Activated CD4-positive, alpha-beta memory T cell treated with anti-CD3 and anti-CD28 coated beads for 36 hours (primary cell): ENCODE measurements around the gene ADD3. TPM values are rescaled to one million over a fixed set of nuclear protein-coding genes. Genes with fewer than 3 reads are reported as not detected.

Experiments used
- CTCF ChIA-PET: fragments of 350-600 bp; sonication (Branson Sonifier 250); formaldehyde crosslinking; loops from one replicate; lab custom pipeline; 2021; ENCODE audit warnings: antibody characterized with exemption, inconsistent platforms; lab: Charles Lee
- POLR2A ChIA-PET: fragments of 350-600 bp; sonication (Branson Sonifier 250); formaldehyde crosslinking; loops from one replicate; lab custom pipeline; 2021; ENCODE audit warnings: antibody characterized with exemption; lab: Charles Lee
- DNase-seq: peaks from one replicate; pipeline ENCODE4 v3.0.0-alpha.2; 2020
- H3K27ac Mint-ChIP-seq: one replicate; pipeline ENCODE4 v1.8.0; 2021; ENCODE audit warnings: mixed read lengths
- H3K27me3 Mint-ChIP-seq: one replicate; pipeline ENCODE4 v1.8.0; 2021; ENCODE audit warnings: mixed read lengths
- H3K36me3 Mint-ChIP-seq: one replicate; pipeline ENCODE4 v1.8.0; 2021; ENCODE audit warnings: mixed read lengths
- H3K4me1 Mint-ChIP-seq: one replicate; pipeline ENCODE4 v1.8.0; 2021; ENCODE audit warnings: low read depth, mixed read lengths
- H3K4me3 Mint-ChIP-seq: one replicate; pipeline ENCODE4 v1.8.0; 2021; ENCODE audit warnings: mild to moderate bottlenecking, mixed read lengths
- H3K9me3 Mint-ChIP-seq: one replicate; pipeline ENCODE4 v1.8.0; 2021; ENCODE audit warnings: mixed read lengths
- intact Hi-C: fragments of 100-400 bp; cut with micrococcal nuclease; formaldehyde crosslinking; loops from one replicate; pipeline ENCODE4 v1.15.1; 2023
- total RNA-seq, 2 experiments: library from RNA; stranded (reverse); gene quantifications; one replicate each; pipeline ENCODE4 v1.2.3, GENCODE V29; 2021

Gene ADD3
- total RNA-seq, 2 experiments from 2014 or later, result 92.3 to 93.3 TPM

DNA sequence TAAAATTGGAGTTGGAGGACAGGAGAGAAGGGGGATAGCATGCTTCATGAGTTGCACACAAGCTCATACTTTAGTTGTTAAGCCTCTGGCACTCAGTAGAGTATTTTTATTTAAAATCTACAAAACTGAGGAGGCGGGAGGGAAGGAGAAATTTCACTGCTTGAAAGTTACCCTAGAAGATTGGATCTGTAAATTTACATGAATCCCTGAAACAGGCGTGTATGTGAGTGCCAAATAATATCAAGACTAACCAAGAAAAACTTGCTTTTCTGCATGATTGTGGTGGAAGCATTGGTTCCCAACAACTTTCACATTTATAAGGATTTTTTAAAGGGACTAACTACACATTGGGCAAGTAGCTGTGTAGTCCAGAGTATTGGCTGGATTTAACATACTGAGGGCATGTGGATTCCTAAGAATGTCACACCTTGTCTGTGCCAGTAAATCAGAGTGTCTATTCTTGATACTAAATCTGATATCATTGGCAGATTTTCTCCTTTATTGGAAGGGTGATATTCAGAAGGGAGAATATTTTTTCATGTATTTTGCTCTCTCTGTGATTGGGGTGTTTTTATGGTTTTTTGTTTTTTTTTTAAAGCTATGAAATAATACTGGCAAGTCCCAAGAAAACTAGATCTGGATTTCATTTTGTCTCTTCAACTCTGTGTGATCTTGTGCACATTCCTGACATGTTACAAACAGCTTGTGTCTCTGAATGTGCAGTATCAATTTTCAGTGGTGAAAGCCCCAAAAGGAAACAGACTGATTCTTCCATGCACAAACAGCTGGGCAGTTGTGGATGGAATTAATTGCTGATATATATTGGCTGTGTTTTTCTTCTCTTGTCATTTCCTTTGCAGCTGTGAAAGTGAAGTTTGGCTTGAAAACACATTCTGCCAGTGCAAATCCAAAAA lies 67.2 kb downstream of the ADD3 start:
- CTCF ChIA-PET, result interaction anchor here (0.8 to 1.5 kb wide), 3 partner anchors 9 to 191 kb away, joined by 3 to 4 read pairs (median 3); no protein-coding TSS in a partner anchor
- intact Hi-C loops, result loop anchor here (5.0 to 10.0 kb wide), 4 partner anchors 152 to 460 kb away; partner anchors contain the start of gene XPNPEP1
- Mint-ChIP-seq H3K27ac (peak overlapping the region; percentile 72), H3K9me3 (no peaks in the 10 kb centered on the region), H3K4me3 (peak overlapping the region; percentile 7), H3K27me3 (no peaks in the 10 kb centered on the region), H3K36me3 (no peaks in the 10 kb centered on the region), H3K4me1 (peaks cover 85% of the 10 kb centered on the region)
- POLR2A ChIA-PET, result interaction anchor here (1.0 to 3.2 kb wide), 2 partner anchors 15 to 16 kb away, joined by 3 to 13 read pairs; no protein-coding TSS in a partner anchor
- no peak for DNase-seq

DNA sequence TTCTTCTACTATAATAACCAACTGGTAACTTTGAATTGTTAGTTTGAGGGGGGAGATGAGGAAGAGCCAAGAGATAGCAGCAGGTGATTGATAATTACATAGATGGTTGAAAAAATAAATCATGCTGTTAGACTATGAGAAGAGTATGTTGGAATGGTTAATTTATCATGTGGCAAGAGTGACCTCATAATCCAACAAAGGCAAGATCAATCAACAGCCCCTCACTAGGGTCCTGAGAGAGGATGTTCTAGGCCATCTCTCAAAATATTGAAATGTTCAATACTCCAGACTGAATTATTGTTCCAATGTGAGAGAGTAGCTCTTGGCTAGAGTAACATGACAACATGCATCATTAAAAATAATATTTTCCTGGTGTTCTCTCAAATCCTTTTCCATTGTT lies 67.9 kb downstream of the ADD3 start:
- no peaks in the 10 kb centered on the region for H3K9me3 Mint-ChIP-seq
- intact Hi-C loops, result loop anchor here (1.0 to 10.0 kb wide), 6 partner anchors 17 to 459 kb away; partner anchors contain the start of gene XPNPEP1
- no peaks in the 10 kb centered on the region for H3K36me3 Mint-ChIP-seq
- POLR2A ChIA-PET, result interaction anchor here (1.0 to 3.2 kb wide), 3 partner anchors 15 to 67 kb away, joined by 3 to 13 read pairs (median 6); no protein-coding TSS in a partner anchor
- no peak for DNase-seq
- CTCF ChIA-PET, result interaction anchor here (1.1 to 1.5 kb wide), 2 partner anchors 8 to 191 kb away, joined by 3 to 4 read pairs; no protein-coding TSS in a partner anchor
- H3K4me1 Mint-ChIP-seq, result peaks cover 86% of the 10 kb centered on the region
- no peaks in the 10 kb centered on the region for H3K27me3 Mint-ChIP-seq
- no peak overlapping the region for H3K4me3 Mint-ChIP-seq
- peak overlapping the region; percentile 72 for H3K27ac Mint-ChIP-seq

DNA sequence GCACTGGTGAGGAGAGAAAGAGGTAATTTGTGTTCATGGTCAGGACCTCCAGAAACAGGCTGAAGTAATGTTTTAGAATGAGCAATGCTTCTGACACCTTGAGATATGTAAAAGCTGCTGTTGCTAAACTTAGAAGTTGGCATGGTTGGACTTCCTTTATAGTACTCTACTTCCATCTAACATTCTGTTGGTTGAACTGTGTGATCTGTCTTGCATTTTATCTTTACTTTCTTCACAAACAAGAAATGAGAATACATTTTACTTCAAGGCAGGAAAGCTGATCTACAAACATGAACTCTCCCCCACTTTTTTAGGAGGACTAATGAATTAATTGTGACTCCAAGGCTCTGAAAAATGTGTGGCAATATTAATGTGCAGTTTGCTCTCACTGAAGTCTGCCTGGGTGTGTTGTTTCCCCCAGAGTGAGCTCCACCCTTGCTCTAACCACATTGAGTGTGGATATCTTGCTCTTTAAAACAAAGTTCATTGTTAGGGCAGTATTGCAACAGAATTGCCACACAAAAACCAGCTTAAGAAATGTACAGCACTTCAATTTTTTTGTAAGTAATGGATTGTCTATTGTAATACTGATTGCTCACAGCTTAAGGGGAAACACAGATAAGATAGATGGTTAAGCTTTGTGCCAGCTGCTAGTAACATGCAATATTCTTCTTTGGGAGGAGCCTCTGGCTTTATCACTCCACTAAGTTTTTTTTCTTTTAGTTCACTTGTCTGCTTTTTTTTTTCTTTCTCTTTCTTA lies 69.0 kb downstream of the ADD3 start:
- ChIA-PET CTCF (interaction anchor here (0.7 to 2.0 kb wide), 5 partner anchors 10 to 98 kb away, joined by 3 to 4 read pairs (median 3); no protein-coding TSS in a partner anchor), POLR2A (interaction anchor here (0.5 to 3.2 kb wide), 7 partner anchors 8 to 134 kb away, joined by 3 to 20 read pairs (median 6); no protein-coding TSS in a partner anchor)
- intact Hi-C loops, result loop anchor here (1.0 to 10.0 kb wide), 8 partner anchors 8 to 458 kb away; partner anchors contain the start of gene XPNPEP1
- H3K27me3 Mint-ChIP-seq, result no peaks in the 10 kb centered on the region
- no peaks in the 10 kb centered on the region for H3K36me3 Mint-ChIP-seq
- H3K27ac Mint-ChIP-seq, result peak overlapping the region; percentile 98
- no peak for DNase-seq
- no peaks in the 10 kb centered on the region for H3K9me3 Mint-ChIP-seq
- peaks cover 84% of the 10 kb centered on the region for H3K4me1 Mint-ChIP-seq
- peak overlapping the region; percentile 81 for H3K4me3 Mint-ChIP-seq

DNA sequence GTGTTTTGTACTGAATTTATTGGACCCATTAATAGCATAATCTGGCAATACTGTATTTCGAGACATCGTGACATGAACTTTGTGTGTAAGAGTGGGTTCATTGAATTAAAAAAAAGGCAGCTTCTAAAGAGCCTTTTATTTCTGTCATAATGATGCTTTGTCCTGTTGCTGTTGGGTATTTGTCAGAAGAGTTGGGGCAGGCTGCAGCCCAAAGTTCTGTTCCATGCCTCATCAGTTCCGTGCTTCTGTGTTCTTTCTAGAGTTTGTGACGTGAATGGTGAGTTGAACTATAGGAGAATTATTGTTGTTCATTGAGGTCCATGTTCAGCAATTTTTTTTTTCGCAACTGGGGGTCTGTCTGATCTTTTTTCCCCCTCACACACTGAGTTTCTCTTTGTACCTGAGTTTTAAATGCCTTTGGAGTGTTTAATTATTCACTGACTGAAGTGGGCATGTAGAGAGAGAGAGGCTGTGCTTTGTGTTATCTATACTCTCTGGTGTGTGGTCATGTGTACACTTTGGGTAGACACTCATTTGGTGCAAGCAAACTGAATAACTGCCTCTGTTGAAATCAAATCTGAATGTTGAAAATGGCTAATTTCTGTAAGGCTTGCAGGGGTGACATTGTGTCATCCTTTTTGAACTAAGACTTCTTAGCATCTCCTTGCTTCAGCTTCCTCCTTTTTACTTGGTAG lies 69.8 kb downstream of the ADD3 start:
- POLR2A ChIA-PET, result interaction anchor here (1.3 to 3.2 kb wide), 7 partner anchors 9 to 164 kb away, joined by 3 to 20 read pairs (median 7); no protein-coding TSS in a partner anchor
- H3K4me1 Mint-ChIP-seq, result peaks cover 84% of the 10 kb centered on the region
- intact Hi-C loops, result loop anchor here (1.0 to 10.0 kb wide), 7 partner anchors 9 to 457 kb away; partner anchors contain the start of gene XPNPEP1

DNA sequence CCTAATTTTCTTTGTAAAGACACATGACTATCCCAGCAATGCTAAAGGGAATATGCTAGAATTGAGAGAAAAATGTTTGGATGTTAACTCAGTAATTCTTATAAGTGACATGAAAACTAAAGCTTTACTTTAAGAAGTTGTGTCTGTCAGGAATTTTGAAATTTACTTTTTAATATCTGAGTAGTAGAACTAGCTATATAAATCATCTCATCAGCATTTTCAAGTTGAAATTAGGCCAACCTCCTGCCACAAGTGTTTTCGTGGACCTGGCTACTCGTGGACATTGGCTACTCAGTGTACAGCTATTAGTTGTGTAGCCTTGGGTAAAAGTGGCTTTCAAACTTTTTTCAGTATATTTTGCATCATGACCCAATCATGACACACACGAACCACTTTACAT lies 70.5 kb downstream of the ADD3 start:
- ChIA-PET POLR2A (interaction anchor here (1.1 to 3.0 kb wide), 7 partner anchors 9 to 165 kb away, joined by 3 to 20 read pairs (median 4); no protein-coding TSS in a partner anchor), CTCF (interaction anchor here (0.8 to 1.4 kb wide), 5 partner anchors 19 to 194 kb away, joined by 3 to 6 read pairs (median 4); no protein-coding TSS in a partner anchor)
- Mint-ChIP-seq H3K27ac (peak overlapping the region; percentile 98), H3K36me3 (peaks cover 4% of the 10 kb centered on the region), H3K4me3 (peak overlapping the region; percentile 81), H3K4me1 (peaks cover 87% of the 10 kb centered on the region), H3K27me3 (no peaks in the 10 kb centered on the region), H3K9me3 (peaks cover 2% of the 10 kb centered on the region)
- DNase-seq, result no peak
- intact Hi-C loops, result loop anchor here (5.0 to 10.0 kb wide), 4 partner anchors 149 to 456 kb away; partner anchors contain the start of gene XPNPEP1

More for the DNA sequence above, 69.8 kb downstream of the ADD3 start:
- H3K27me3 Mint-ChIP-seq, result no peaks in the 10 kb centered on the region
- no peaks in the 10 kb centered on the region for H3K36me3 Mint-ChIP-seq
- CTCF ChIA-PET, result interaction anchor here (0.7 to 2.0 kb wide), 7 partner anchors 11 to 194 kb away, joined by 3 to 6 read pairs (median 3); no protein-coding TSS in a partner anchor
- H3K27ac Mint-ChIP-seq, result peak overlapping the region; percentile 98
- DNase-seq, result peak; percentile 53
- peak overlapping the region; percentile 81 for H3K4me3 Mint-ChIP-seq
- H3K9me3 Mint-ChIP-seq, result no peaks in the 10 kb centered on the region

DNA sequence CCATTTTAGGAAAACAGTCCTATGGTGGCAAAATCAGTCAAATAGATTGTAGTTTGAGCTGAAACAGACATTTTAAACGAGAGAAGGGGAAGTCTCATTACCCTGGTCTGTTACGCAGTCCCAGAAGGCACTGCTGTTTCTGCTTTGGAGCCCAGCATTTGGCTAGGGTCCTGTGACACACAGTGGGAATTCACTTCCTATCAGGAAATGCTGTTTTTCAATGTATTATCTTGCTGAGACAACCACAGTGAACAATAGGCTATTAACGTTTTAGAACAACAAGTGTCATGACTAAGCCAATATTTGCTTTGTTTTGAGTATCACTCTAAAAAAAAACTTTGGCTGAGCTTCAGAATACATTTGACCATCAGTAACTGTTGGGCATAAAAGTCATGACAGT lies 74.1 kb downstream of the ADD3 start:
- peaks cover 4% of the 10 kb centered on the region for H3K36me3 Mint-ChIP-seq
- peaks cover 2% of the 10 kb centered on the region for H3K9me3 Mint-ChIP-seq
- ChIA-PET CTCF (interaction anchor here (0.6 to 1.2 kb wide), 4 partner anchors 23 to 198 kb away, joined by 4 to 7 read pairs (median 4); no protein-coding TSS in a partner anchor), POLR2A (interaction anchor here (1.1 kb wide), 1 partner anchor 73 kb away, joined by 3 read pairs; no protein-coding TSS in a partner anchor)
- peak overlapping the region; percentile 92 for H3K27ac Mint-ChIP-seq
- no peaks in the 10 kb centered on the region for H3K27me3 Mint-ChIP-seq
- H3K4me1 Mint-ChIP-seq, result peaks cover 87% of the 10 kb centered on the region
- peak overlapping the region; percentile 45 for H3K4me3 Mint-ChIP-seq
- intact Hi-C loops, result no loop called here
- no peak for DNase-seq

DNA sequence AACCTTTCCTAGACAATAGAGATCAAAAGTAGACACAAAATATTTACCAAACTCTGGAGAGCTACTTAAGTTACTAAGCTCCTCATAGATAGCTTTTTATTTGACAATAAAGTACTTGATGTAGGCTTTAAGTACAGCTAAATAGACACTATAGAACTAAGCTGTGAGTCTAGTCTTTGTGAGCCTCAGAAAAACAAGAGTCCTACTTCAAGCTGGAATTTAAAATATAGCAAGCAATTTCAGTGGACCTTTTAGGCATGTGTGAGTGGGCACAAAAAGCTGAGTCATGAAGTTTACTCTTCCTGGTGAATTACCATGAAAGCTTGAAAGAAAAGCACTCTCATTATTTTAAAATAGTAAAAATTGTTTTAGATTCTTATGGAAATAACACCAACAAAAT lies 76.1 kb downstream of the ADD3 start:
- no peak for DNase-seq
- Mint-ChIP-seq H3K27ac (peak overlapping the region; percentile 92), H3K9me3 (peaks cover 2% of the 10 kb centered on the region), H3K27me3 (no peaks in the 10 kb centered on the region), H3K4me1 (peaks cover 86% of the 10 kb centered on the region), H3K36me3 (peaks cover 4% of the 10 kb centered on the region), H3K4me3 (no peak overlapping the region)
- intact Hi-C loops, result no loop called here
- ChIA-PET CTCF (interaction anchor here (0.7 to 1.5 kb wide), 6 partner anchors 9 to 125 kb away, joined by 3 to 4 read pairs (median 4); no protein-coding TSS in a partner anchor), POLR2A (interaction anchor here (0.9 to 1.5 kb wide), 3 partner anchors 16 to 126 kb away, joined by 3 to 5 read pairs (median 3); no protein-coding TSS in a partner anchor)

DNA sequence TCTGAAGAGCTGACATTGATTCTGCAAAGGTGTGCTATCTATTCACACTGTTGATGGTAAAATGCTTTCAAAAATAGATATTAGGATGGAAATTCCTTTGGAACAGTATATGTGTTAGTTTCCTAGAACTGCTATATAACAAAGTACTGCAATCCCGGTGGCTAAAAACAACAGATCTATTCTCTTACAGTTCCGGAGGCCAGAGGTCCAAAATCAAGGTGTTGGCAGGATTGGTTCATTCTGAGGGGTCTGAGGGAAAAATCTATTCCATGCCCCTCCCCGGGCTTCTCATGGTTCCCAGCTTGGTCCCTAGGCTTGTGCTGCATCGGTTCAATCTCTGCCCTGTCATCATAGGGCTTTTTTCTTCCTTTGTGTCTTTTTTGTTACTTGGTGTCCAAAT lies 79.9 kb downstream of the ADD3 start:
- Mint-ChIP-seq H3K27ac (peak overlapping the region; percentile 96), H3K4me3 (no peak overlapping the region), H3K9me3 (peaks cover 2% of the 10 kb centered on the region), H3K4me1 (peaks cover 83% of the 10 kb centered on the region), H3K27me3 (no peaks in the 10 kb centered on the region), H3K36me3 (peaks cover 4% of the 10 kb centered on the region)
- DNase-seq, result no peak
- ChIA-PET POLR2A (interaction anchor here (1.1 to 2.0 kb wide), 2 partner anchors 9 to 42 kb away, joined by 3 to 4 read pairs; no protein-coding TSS in a partner anchor), CTCF (interaction anchor here (0.8 to 2.2 kb wide), 4 partner anchors 11 to 204 kb away, joined by 3 to 5 read pairs (median 4); no protein-coding TSS in a partner anchor)
- intact Hi-C loops, result loop anchor here (5.0 kb wide), 1 partner anchor 785 kb away; the partner anchor contains the start of gene PDCD4

DNA sequence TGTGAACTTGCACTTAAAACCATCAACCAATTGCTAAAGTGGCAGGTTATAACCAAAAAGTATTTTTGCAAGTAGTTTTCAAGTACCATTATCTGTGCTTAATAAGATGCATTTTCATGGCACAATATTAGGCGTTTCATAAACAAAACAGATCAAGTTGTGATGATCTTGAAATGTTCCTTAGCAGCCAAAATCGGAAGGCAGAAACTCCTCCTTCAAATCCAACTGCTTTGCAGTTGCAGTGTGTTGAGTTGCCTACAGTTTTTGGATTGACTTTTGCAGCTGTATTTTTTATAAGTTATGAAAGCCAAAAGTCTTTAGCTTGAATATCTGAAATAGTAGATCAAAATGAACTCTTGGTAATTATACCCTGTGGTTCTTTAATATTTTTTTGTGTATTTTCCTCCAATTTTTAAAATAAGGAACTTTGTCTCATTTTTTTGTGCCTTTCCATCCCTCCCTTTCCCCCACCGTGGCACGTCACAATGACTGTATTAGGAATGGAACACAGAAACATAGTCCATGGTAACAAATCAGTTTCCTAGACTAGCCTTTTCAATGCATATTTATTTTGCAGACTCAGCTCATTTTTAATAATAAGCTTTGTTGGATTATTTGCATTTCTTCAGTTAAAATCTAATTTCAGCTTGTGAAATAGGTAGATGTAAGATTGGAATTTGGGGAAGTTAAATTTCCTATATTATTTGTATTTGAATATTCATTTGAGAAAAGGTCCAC lies 80.8 kb downstream of the ADD3 start:
- Mint-ChIP-seq H3K4me3 (no peak overlapping the region), H3K4me1 (peaks cover 76% of the 10 kb centered on the region), H3K36me3 (no peaks in the 10 kb centered on the region), H3K9me3 (no peaks in the 10 kb centered on the region), H3K27me3 (no peaks in the 10 kb centered on the region), H3K27ac (peak overlapping the region; percentile 96)
- ChIA-PET POLR2A (interaction anchor here (1.1 kb wide), 1 partner anchor 43 kb away, joined by 3 read pairs; no protein-coding TSS in a partner anchor), CTCF (interaction anchor here (0.9 to 2.2 kb wide), 5 partner anchors 12 to 205 kb away, joined by 3 to 5 read pairs (median 3); no protein-coding TSS in a partner anchor)
- intact Hi-C loops, result loop anchor here (5.0 kb wide), 1 partner anchor 784 kb away; the partner anchor contains the start of gene PDCD4
- DNase-seq, result no peak
